Fibroblast of lung (primary cell): Measurements from ENCODE around the gene NEDD4. TPM values are rescaled to one million over a fixed set of nuclear protein-coding genes. Genes with fewer than 3 reads are reported as not detected.

Source experiments
- DNase-seq, 2 donors: peaks; one replicate each; pipeline versions ENCODE4 v3.0.0 to v3.0.0-alpha.2; 2010; ENCODE audit warnings: low read depth in 2 of 2
- H2AFZ ChIP-seq: 2 replicates; pipeline ENCODE4 v1.5.1; 2012; ENCODE audit warnings: low read length, control low read depth, inconsistent platforms
- H3K27ac ChIP-seq: 2 replicates; pipeline ENCODE4 v1.5.1; 2011; ENCODE audit warnings: low read length, control low read depth; ENCODE audit not compliant: insufficient read depth
- H3K27me3 ChIP-seq: 2 replicates; pipeline ENCODE4 v1.5.1; 2011; ENCODE audit warnings: mild to moderate bottlenecking, low read length; ENCODE audit not compliant: control insufficient read depth, insufficient read depth
- H3K36me3 ChIP-seq: 2 replicates; pipeline ENCODE4 v1.5.1; 2011; ENCODE audit warnings: low read length; ENCODE audit not compliant: control insufficient read depth, insufficient read depth
- H3K4me1 ChIP-seq: 2 replicates; pipeline ENCODE4 v1.5.1; 2011; ENCODE audit warnings: low read length; ENCODE audit not compliant: control insufficient read depth, insufficient read depth; ENCODE audit errors: extremely low read depth
- H3K4me2 ChIP-seq: 2 replicates; pipeline ENCODE4 v1.5.1; 2011; ENCODE audit warnings: low read length, control low read depth; ENCODE audit not compliant: insufficient read depth; ENCODE audit errors: extremely low read depth
- H3K4me3 ChIP-seq, 4 experiments: fragments of 200-600 bp in 1 of 4; sonication (generic) in 1 of 4; replicated peaks in 1 of 4; 2 replicates each; pipeline ENCODE4 v1.5.1; 2011 to 2016; ENCODE audit warnings: low read length in 4 of 4, low read depth in 3 of 4, mild to moderate bottlenecking in 3 of 4, control low read depth in 2 of 4, inconsistent platforms in 1 of 4, mixed read lengths in 1 of 4; ENCODE audit not compliant: insufficient read depth in 1 of 4; ENCODE audit errors: control extremely low read depth in 1 of 4
- H3K79me2 ChIP-seq: 2 replicates; pipeline ENCODE4 v1.5.1; 2012; ENCODE audit warnings: mild to moderate bottlenecking, low read length, inconsistent platforms; ENCODE audit not compliant: control insufficient read depth, insufficient read depth
- H3K9ac ChIP-seq: 2 replicates; pipeline ENCODE4 v1.5.1; 2011; ENCODE audit warnings: mild to moderate bottlenecking, low read length, control low read depth; ENCODE audit not compliant: insufficient read depth
- H3K9me3 ChIP-seq: 2 replicates; pipeline ENCODE4 v1.5.1; 2012; ENCODE audit warnings: low read depth, low read length; ENCODE audit not compliant: control insufficient read depth, insufficient read depth
- H4K20me1 ChIP-seq: 2 replicates; pipeline ENCODE4 v1.5.1; 2011; ENCODE audit warnings: low read length; ENCODE audit not compliant: control insufficient read depth, insufficient read depth; ENCODE audit errors: extremely low read depth
- EZH2 ChIP-seq: IDR thresholded peaks from 2 replicates; pipeline ENCODE4 v1.5.1; 2012; ENCODE audit warnings: low read length, control low read depth, mild to moderate bottlenecking; ENCODE audit errors: missing control alignments
- polyA minus RNA-seq: library from RNA; depleted of rRNA, polyadenylated mRNA; stranded (reverse); fragments of >200 nt; gene quantifications from 2 replicates; pipeline ENCODE4 v1.2.3, GENCODE V29; 2011; ENCODE audit warnings: low replicate concordance
- polyA plus RNA-seq, 2 donors: library from polyadenylated mRNA; depleted of rRNA in 1 of 2; stranded (reverse) in 1 of 2; unstranded in 1 of 2; fragments of >200 nt; gene quantifications; 2 replicates each; pipeline ENCODE4 v1.2.1, GENCODE V29; 2011 to 2012; ENCODE audit warnings: missing spikeins in 1 of 2
- total RNA-seq: library from RNA; depleted of rRNA; stranded (reverse); fragments of >200 nt; gene quantifications from 2 replicates; pipeline ENCODE4 v1.2.1, GENCODE V29; 2014
- TF ChIP-seq, protein P1 (sequence below), 2 donors: IDR thresholded peaks in 1 of 2; conservative IDR thresholded peaks in 1 of 2; 1 replicate in 1 of 2; 2 replicates in 1 of 2; pipeline ENCODE4 v1.5.1; 2011 to 2012; ENCODE audit warnings: low read length in 2 of 2, control low read depth in 1 of 2, inconsistent platforms in 1 of 2, low read depth in 1 of 2, mild to moderate bottlenecking in 1 of 2

NEDD4 gene
- 29.0 and 30.9 TPM in 2 replicates for total RNA-seq
- polyA plus RNA-seq, result 21.6 and 28.6 TPM in 2 replicates
- 10.8 and 12.4 TPM in 2 replicates for polyA plus RNA-seq (2012)
- 3.5 and 7.4 TPM in 2 replicates for polyA minus RNA-seq

DNA sequence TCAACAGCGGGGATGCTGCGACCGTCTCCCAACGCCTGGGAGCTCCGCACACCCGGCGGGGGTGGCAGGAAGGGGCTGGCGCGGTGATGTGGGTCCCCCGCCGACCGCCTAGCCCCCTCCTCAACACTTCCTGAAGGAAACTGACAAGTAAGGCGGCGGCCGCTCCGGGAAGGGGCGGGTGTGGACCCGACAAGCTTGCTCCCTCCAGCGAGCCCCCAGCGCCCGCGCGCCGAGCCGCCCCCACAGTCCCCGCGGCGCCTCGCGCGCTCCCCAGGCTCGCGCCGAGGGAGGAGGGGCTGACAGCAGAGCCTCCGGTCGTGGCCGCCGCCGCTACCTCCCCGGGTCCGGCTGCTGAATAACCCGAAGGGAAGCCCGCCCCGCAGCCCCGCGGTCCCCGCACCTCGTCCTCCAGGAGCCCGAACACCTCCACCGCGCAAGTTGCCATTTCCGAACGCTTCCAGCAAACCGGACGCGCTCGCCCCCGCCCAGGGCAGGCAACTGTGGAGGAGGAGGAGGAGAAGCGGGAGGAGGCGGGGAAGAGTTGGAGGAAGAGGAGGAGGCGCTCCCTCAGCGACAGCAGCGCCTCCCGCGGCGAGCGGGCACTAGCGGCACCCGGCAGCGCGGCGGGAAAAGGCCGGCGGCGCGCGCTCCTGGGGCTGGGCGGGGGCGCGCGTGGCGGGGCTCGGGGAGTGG, at the start of gene NEDD4:
Gene NEDD4 (minus strand): TSS at position 502 of the 693 bp plus-strand sequence. CDS start 57 bp downstream, at position 445.
- H3K27me3 ChIP-seq, result no peaks in the 10 kb centered on the region
- no peaks in the 10 kb centered on the region for H3K4me1 ChIP-seq
- peaks cover 34% of the 10 kb centered on the region for H3K79me2 ChIP-seq
- no peaks in the 10 kb centered on the region for H3K36me3 ChIP-seq
- peak; percentile 84 to 89 for DNase-seq
- H3K4me2 ChIP-seq, result peak within 1 kb of the TSS; percentile 86
- peak within 1 kb of the TSS; percentile 83 for H3K27ac ChIP-seq
- no peaks in the 10 kb centered on the region for H3K9me3 ChIP-seq
- H2AFZ ChIP-seq, result peak within 1 kb of the TSS; percentile 96
- peak within 1 kb of the TSS; percentile 85 for H3K9ac ChIP-seq
- peak within 1 kb of the TSS; percentile 61 to 88 (median 82) for H3K4me3 ChIP-seq
- H4K20me1 ChIP-seq, result no peaks in the 10 kb centered on the region
- TF ChIP-seq EZH2, result no peak
- TF ChIP-seq, protein P1, sequence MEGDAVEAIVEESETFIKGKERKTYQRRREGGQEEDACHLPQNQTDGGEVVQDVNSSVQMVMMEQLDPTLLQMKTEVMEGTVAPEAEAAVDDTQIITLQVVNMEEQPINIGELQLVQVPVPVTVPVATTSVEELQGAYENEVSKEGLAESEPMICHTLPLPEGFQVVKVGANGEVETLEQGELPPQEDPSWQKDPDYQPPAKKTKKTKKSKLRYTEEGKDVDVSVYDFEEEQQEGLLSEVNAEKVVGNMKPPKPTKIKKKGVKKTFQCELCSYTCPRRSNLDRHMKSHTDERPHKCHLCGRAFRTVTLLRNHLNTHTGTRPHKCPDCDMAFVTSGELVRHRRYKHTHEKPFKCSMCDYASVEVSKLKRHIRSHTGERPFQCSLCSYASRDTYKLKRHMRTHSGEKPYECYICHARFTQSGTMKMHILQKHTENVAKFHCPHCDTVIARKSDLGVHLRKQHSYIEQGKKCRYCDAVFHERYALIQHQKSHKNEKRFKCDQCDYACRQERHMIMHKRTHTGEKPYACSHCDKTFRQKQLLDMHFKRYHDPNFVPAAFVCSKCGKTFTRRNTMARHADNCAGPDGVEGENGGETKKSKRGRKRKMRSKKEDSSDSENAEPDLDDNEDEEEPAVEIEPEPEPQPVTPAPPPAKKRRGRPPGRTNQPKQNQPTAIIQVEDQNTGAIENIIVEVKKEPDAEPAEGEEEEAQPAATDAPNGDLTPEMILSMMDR (conservative IDR thresholded peaks at IDR 0.05 in 1 of 2, IDR thresholded peaks at IDR 0.05 in 1 of 2; ENCODE audit: low read depth in 1 of 2, low read length in 2 of 2), result peak; percentile 42

DNA sequence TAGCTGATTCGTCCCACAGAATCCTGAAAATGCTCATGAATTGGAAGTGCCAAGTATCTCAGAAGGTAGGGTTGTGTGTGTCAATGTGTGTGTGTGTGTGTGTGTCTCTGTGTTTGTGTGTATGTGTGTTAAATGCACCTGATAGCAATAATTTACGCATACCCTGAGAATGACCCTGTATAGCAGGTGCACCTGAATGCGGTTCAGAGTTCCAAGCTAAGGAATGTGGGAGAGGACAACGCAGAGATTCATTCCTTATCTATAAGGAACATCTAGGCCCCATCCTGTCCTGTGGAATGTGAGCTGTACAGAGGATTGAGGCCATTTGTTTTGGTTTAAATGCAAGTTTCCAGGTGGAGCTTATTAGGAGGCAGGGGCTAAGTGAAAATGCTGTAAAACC, 49.1 kb upstream of the NEDD4 start:
- no peak for TF ChIP-seq EZH2
- TF ChIP-seq, protein P1 (conservative IDR thresholded peaks at IDR 0.05 in 1 of 2, IDR thresholded peaks at IDR 0.05 in 1 of 2; ENCODE audit: low read depth in 1 of 2, low read length in 2 of 2), result no peak
- Histone ChIP-seq H3K9me3 (no peaks in the 10 kb centered on the region), H3K4me1 (peaks cover 13% of the 10 kb centered on the region), H3K27me3 (no peaks in the 10 kb centered on the region), H3K9ac (no peak overlapping the region), H3K4me2 (no peak overlapping the region), H4K20me1 (no peaks in the 10 kb centered on the region), H3K79me2 (no peaks in the 10 kb centered on the region), H3K36me3 (no peaks in the 10 kb centered on the region), H3K4me3 (no peak overlapping the region), H3K27ac (no peak overlapping the region), H2AFZ (no peak overlapping the region)
- DNase-seq, result no peak

DNA sequence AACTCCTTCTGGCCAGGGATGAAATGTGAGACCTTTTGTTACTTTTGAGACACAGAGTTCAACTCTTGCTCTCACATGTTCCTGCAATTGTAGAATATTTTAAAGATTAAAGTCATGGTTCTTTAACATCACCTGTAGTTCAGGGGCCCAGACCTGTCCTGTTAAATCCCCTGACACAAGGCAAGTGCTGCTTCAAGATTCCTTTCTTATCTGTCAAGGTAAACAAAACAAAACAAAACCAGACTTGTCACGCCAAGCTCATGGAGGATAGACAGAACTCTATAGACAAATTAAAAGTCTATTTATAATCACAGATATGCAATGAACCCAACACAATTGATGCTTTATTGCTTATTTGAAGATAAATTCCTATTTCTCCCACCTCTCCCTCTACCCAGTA, 48.6 kb upstream of the NEDD4 start:
- Histone ChIP-seq H3K79me2 (no peaks in the 10 kb centered on the region), H3K9ac (no peak overlapping the region)
- DNase-seq, result no peak

More for the DNA sequence above, 48.6 kb upstream of the NEDD4 start:
- no peak overlapping the region for H3K4me3 ChIP-seq
- H2AFZ ChIP-seq, result no peak overlapping the region
- H4K20me1 ChIP-seq, result no peaks in the 10 kb centered on the region
- no peaks in the 10 kb centered on the region for H3K36me3 ChIP-seq
- TF ChIP-seq EZH2, result no peak
- TF ChIP-seq, protein P1 (conservative IDR thresholded peaks at IDR 0.05 in 1 of 2, IDR thresholded peaks at IDR 0.05 in 1 of 2; ENCODE audit: low read depth in 1 of 2, low read length in 2 of 2), result no peak
- H3K9me3 ChIP-seq, result no peaks in the 10 kb centered on the region
- no peak overlapping the region for H3K27ac ChIP-seq
- no peak overlapping the region for H3K4me2 ChIP-seq
- no peaks in the 10 kb centered on the region for H3K27me3 ChIP-seq
- H3K4me1 ChIP-seq, result peaks cover 13% of the 10 kb centered on the region
